GM19468 (cell line): ENCODE results near the gene MAD2L2.

ENCODE experiments used
- ATAC-seq: cut with Tn5 transposase; IDR thresholded peaks from one replicate; pipeline ENCODE4 v1.9.1; 2021; ENCODE audit warnings: mild to moderate bottlenecking, moderate library complexity, moderate number of reproducible peaks; ENCODE audit not compliant: unreplicated experiment; ENCODE audit errors: extremely low read depth

MAD2L2 gene

GRCh38 chr1:11640944-11641343 is 40.0 kb downstream of the MAD2L2 start:
- ATAC-seq, result no peak

DNA sequence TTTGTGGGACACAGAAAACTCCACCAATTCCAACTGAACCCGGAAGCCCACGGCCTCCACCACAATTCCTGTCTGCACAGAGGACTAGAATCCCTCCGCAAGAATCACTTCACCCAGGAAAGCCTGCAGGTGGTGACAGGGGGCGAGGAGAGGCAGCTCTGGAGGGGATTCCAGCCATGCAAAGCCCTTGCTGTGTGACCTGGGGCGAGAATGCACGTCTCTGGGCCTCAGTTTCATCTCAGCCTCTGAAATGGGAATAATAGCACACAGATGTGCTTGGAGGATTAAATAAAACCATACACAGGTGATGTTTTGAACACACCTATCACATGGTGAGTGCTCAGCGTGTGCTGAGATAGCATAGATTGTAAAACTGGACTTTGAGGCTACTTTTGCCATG is 40.8 kb downstream of the MAD2L2 start:
- no peak for ATAC-seq

- no peak for ATAC-seq
Measured at GRCh38 chr1:11639372-11639771, 41.6 kb downstream of the MAD2L2 start.

DNA sequence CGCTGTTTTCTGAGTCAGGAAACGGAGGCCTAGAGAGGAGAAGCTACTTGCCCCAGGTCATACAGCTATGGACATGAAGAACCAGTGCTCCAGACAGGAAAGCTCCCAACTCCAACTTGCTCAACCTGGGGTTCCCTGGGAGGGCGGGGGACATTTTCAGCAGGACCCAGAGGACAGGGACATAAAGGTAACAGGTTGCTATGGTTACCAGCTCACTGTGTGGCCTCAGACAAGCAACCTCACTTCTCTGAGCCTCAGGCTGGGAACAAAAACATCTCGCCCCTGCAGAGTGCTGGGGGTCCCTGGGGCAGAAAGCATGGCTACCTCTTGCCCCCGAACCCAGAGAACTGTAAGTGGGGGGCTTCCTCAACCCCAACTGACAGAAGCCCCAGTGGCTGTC is 42.8 kb downstream of the MAD2L2 start:
- ATAC-seq, result no peak

DNA sequence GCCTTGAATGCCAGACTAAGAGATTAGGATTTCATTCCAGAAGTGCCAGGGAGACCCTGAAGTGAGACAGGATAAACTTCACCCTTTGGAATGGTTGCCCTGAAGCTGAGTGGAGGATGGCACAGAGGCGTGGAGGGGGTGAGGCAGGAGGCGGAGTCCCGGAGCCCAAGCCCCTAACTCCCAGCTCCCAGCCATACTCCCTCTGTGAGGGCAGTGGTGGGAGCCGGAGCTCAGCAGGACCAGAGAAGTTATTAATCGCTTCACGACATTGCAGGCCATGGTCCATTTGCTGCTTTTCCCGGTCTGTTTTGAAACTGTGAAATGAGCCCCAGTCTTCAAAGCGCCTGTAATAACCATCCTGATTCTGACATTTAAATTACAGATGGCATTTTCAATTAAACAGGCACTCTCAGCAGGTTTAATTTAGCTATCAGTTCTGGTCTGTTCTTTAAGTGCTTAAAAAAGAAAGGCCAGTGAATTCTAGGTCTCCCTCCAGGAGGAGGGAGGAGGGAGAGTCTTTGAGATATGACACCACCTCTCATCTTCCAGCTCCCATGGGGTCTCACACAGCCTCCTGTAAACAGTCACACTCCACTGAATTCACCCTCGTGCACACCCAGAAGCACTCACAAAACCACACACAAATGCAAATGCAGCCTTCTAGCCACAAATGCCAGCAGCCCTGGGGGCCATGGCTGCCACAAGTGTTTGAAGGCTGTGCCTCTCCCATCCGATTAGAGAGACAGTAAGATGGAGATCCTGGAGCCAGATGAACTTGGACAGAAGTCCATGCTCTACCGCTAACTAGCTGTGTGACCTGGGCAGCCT is 46.4 kb downstream of the MAD2L2 start:
- ATAC-seq, result no peak

DNA sequence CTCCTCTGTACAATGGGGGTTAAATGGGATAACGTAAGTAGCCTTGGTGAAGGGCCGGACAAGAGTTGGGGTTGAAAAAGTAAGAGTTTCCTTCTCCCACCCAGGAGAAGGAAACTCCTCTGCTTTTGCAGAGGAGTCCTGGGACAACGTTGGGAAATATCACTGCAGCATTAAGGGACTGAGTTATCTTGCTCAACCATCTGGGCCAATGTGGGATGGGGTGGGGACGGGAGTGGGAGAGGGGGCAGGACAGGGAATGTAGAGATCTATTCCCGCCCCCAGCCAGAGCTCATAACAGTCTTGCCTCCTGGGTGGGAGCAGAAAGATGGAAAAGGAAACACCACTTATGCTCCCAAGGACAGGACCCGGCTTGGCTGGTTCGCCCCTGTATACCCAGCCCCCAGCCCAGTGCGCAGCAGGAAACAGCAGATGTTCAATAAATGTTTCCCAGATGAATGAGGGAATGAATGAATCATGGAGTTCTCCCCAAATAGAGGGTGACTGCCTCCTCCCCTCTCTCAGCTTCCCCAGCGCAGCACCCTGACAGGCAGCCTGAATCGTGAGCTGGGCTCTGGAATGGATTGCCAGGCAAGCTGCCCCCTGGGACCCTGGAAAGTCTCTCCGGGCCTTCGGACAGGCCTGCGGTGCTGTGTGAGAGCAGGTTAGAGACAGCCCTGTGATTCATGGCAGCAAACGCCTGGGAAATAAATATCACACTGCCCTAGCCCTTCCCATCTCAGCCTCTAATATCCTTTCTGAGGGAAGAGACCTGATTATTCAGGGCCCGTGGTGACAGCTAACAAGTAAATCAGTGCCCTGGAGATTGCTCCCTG is 51.5 kb downstream of the MAD2L2 start:
- ATAC-seq, result no peak

DNA sequence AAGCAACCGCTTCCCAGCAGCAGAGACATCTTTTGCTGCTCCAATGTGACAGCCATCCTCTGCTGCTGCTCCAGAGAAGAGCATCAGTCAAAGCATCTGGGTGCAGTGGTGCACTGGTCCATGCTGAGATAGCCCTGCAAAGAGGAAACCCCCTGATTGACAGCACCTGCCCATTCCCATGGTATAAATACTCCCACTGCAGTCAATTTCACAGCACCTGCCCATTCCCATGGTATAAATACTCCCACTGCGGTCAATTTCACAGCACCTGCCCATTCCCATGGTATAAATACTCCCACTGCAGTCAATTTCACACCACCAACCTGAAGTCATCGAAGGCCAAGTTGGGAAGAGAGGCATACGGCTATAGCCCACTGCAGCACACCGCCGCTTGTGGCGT is 52.2 kb downstream of the MAD2L2 start:
- no peak for ATAC-seq

DNA sequence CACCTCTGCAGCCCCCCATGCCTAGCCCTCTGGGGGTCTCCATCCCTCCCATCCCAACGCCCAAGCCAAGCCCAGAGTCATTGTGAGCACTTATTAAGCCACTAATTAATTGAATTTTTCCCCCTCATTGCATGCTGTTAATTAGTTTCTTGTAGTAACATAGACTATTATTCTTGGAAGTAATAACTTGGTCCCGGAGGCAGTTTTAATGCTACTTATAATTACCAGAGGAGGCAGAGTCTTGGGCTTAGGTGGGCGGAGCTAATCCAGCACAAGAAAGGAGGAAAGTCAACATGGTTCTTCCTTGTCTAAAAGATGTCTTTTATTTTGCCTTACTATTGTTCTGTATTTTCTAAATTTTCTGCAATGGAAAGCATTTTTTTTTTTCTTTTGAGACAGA is 54.4 kb downstream of the MAD2L2 start:
- no peak for ATAC-seq
